ENCODE data around the gene ADAMTSL4.

The ADAMTSL4 gene

GRCh38 chr1:150534002-150534401 is 15.2 kb upstream of the ADAMTSL4 start:
- DNase-seq (ENCODE audit: low read depth in 2 of 2), result no peak

DNA sequence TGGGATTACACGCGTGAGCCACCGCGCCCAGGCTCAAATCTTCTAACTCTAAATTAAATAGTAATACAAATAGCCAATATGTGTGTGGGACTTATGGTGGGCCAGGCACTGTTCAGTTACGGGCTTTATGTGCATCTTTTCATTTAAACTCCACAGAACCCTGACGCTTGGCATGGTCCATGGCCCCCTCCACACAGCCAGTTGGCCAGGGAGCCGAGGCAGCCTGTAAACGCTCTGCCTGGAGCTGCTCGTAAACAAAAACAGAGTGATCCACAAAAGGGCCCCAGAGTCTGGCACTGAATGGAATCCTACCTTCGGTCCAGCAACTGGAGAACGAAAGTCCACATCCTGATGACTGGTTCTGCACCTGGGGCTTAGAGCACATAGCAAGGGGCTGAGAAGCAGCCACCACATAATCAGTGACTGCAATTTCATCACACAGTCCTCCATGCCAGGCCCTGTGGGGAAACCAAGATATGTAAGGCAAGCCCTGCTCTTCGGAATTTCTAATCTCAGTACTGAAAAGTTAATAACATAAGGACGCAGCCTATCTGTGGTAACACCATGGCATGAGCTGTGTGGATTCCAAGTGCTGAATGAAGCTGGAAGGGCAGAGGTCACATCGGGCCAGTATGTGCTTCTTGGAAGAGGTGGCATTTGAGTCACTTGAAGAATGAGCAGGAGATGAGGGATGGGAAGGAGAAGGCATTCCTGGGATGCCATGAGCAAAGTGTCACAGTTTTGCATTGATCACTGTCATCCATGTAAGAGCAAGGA is 13.5 kb upstream of the ADAMTSL4 start:
- DNase-seq (ENCODE audit: low read depth in 2 of 2), result no peak

DNA sequence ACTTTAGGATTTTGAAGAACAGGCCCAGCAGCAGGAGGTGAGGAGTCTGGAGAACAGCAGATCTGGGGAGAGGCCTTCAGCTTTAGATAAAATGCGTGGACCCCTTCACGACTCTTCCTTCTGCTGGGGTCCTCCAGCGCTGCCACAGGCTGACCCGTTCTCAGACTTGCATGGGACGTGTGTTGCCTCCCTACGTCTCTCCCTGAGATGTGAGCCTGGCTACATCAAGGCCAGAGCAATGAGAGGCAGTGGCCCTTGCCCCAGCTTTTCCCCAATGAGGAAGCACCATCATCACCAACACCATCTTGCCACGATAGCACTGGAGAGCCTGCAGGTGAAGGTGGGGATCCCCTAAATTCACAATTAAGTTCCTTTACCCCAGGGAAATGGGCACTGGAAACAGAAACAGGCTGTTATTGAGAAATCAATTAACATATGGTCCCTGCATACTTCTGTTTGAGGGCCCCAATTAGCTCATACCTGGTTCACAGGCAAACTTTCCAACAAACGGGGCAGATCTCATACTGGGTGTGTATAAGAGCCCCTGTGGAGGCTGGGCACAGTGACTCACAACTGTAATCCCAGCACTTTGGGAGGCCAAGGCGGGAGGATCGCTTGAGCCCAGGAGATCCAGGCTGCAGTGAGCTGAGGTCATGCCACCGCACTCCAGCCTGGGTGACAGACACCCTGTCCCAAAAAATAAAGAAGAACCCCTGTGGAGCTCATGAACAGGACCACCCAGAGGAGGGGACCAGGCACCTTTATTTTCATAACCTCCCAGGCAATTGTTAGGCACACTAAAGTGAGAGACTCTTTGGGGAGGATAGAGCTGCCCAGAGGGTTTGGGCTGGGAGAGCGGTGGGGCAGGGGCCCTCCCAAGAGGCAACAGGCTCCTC is 12.1 kb upstream of the ADAMTSL4 start:
- DNase-seq (ENCODE audit: low read depth in 2 of 2), result no peak

- DNase-seq (ENCODE audit: low read depth in 2 of 2), result no peak
Measured at GRCh38 chr1:150537732-150538684, 11.2 kb upstream of the ADAMTSL4 start.

DNA sequence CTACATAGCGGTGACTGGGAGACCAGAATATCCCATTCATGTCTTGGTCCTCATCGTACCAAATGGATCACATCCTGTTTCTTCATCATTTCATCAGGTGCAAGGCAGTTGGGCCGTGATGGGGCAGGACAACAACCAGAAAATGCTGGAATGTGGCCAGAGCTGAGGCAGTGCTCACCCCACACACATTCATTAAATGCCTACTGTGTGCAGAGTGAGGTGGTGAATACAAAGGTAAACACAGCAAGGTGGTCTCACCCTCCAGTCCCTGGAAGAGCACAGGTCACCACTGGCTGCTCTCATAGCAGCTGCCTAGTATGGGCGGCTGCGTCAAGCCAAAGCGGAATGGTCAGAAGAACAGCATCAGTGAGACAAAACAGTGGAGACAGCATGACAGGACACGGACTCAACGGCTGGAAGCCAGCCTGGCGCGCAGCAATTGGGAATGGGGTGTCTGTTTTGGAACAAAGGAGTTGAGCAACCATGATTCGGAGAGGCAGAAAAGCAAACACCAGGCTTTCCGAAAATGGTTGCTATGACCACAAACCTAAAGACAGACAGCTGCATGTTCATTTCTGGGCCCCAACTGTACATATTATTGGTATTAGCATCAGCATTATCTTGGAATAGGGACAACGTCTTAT is 5.6 kb upstream of the ADAMTSL4 start:
- DNase-seq (ENCODE audit: low read depth in 2 of 2), result no peak

DNA sequence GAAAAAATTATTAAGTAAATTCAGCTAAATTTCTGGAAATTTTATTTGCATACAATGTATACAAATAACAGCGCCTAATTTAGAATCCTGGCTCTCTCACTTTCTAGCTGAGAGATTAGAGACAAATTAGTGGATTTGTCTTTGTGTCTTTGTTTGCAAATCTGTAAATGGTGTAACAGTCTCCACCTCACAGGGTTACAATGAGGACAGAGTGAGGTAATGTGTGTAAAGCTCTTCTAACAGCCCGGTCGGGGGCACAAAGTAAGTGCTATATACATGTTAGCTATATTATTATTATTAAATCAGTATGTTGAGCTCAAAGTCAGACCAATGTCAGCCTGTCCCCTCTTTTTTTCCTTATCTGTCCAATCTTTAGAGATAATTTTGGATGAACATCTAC is 5.0 kb upstream of the ADAMTSL4 start:
- DNase-seq (ENCODE audit: low read depth in 2 of 2), result no peak

DNA sequence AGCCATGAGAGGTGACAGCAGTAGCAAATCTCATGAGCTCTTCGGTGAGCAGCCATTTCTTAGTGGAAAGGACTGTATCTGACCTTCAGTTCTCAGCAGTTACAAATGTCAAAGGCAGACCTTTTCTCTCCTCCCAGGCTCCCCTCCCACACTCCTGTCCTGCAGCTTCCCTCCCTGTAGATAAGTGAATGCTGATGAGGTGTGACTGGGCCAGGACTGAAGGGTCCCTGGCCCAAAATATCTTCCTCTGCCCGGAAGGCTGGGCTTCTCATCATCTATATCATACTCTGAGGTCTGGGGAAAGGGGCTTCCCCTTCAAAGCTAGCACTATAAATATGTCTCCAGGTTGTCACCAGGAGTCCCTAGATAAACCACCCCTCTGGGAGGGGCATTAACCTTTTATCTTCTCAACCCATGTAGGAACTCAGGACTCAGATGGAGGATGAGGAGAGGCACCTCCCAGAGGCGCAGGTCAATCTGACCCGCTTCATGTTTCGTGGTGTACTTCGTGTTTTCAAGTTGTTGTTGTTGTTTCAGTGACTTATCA is 3.6 kb upstream of the ADAMTSL4 start:
- no peak for DNase-seq (ENCODE audit: low read depth in 2 of 2)

DNA sequence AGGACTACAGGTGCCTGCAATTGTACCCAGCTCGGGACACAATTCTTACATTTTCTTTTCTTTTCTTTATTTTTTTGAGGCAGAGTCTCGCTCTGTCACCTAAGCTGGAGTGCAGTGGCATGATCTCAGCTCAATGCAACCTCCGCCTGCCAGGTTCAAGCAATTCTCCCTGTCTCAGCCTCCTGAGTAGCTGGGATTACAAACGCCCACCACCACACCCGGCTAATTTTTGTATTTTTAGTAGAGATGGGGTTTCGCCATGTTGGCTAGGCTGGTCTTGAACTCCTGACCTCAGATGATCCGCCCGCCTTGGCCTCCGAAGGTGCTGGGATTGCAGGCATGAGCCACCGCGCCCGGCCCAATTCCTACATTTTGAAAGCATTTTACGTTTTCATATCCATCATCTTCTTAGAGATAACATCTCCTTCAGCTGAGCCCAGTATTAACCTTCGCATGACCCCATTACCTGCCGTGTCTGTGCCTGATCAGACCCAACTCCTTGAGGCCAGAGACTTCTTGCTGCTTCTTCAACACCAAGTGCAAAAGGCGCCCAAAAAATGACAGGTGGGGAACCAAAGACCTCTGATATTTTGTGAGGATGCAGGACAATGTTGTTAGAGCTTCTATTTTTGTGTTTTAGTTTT is 2.8 kb upstream of the ADAMTSL4 start:
- DNase-seq (ENCODE audit: low read depth in 2 of 2), result no peak

GRCh38 chr1:150548324-150548631 is 930 bp upstream of the ADAMTSL4 start:
- no peak for DNase-seq (ENCODE audit: low read depth in 2 of 2)

- no peak for DNase-seq (ENCODE audit: low read depth in 2 of 2)
Measured at GRCh38 chr1:150549496-150550221, 451 bp downstream of the ADAMTSL4 start.

GRCh38 chr1:150550222-150551050 is 1.2 kb downstream of the ADAMTSL4 start:
- no peak for DNase-seq (ENCODE audit: low read depth in 2 of 2)

- DNase-seq (ENCODE audit: low read depth in 2 of 2), result no peak
Measured at GRCh38 chr1:150551051-150551783, 2.0 kb downstream of the ADAMTSL4 start.

DNA sequence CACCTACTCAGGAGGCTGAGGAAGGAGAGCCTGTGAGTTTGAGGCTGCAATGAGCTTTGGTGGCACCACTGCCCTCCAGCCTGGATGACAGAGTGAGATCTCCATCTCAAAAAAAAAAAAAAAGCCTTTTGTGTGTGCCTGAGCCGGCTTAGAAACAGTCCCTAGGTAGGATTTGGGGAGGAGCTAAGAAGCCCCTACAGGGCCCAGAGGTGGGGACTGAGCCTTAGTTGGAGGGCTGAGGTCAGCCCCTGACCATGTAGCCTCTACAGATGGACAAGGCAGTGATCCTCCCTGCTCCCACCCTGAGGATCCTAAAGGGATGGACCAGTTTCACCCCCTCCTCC is 2.5 kb downstream of the ADAMTSL4 start:
- DNase-seq (ENCODE audit: low read depth in 2 of 2), result no peak

- no peak for DNase-seq (ENCODE audit: low read depth in 2 of 2)
Measured at GRCh38 chr1:150552128-150552910, 3.1 kb downstream of the ADAMTSL4 start.

DNA sequence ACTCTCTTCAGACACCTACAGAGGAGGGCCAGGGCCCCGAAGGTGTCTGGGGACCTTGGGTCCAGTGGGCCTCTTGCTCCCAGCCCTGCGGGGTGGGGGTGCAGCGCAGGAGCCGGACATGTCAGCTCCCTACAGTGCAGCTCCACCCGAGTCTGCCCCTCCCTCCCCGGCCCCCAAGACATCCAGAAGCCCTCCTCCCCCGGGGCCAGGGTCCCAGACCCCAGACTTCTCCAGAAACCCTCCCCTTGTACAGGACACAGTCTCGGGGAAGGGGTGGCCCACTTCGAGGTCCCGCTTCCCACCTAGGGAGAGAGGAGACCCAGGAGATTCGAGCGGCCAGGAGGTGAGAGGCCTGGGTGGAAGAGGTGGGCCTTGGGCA is 3.7 kb downstream of the ADAMTSL4 start:
- no peak for DNase-seq (ENCODE audit: low read depth in 2 of 2)

GRCh38 chr1:150553392-150554085 is 4.3 kb downstream of the ADAMTSL4 start:
- DNase-seq (ENCODE audit: low read depth in 2 of 2), result no peak

DNA sequence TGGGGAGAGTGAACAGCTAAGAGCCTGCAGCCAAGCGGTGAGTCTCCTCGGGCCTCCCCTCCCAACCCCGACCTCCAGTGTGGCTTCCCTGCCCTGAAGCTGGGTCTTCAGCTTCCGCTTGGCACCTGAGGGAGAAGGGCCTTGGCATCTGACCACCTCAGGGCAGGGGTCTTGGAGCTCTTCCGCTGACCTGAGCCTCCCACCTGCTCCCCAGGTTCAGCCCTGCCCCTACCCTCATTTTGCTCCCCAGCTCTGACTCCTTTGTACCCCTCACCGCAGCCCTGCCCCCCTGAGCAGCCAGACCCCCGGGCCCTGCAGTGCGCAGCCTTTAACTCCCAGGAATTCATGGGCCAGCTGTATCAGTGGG is 4.9 kb downstream of the ADAMTSL4 start:
- no peak for DNase-seq (ENCODE audit: low read depth in 2 of 2)
